SK-N-SH (cell line): ENCODE data around the gene SLC9A8. TPM values are rescaled to one million over a fixed set of nuclear protein-coding genes. Genes with fewer than 3 reads are reported as not detected.

Source experiments
- CTCF ChIA-PET: fragments of 300-600, 350-600 bp; formaldehyde crosslinking; extraction: SDS; loops from one replicate; lab custom pipeline; 2021; lab: Yijun Ruan, JAX
- POLR2A ChIA-PET: fragments of 350-600 bp; sonication (Branson Sonifier 250); formaldehyde crosslinking; extraction: SDS; loops from one replicate; lab custom pipeline; 2020; ENCODE audit warnings: antibody characterized with exemption, inconsistent platforms; lab: Yijun Ruan, JAX
- DNase-seq: peaks from one replicate; pipeline ENCODE4 v3.0.0; 2012
- H2AFZ ChIP-seq: fragments of 200-600 bp; sonication (generic); 2 replicates; pipeline ENCODE4 v1.8.1; 2016; ENCODE audit warnings: antibody characterized with exemption, mild to moderate bottlenecking, low read depth
- H3F3A ChIP-seq: fragments of 200-600 bp; sonication (generic); replicated peaks from 2 replicates; pipeline ENCODE3; 2016; ENCODE audit warnings: antibody characterized with exemption, mild to moderate bottlenecking; ENCODE audit not compliant: insufficient read depth
- H3K27ac ChIP-seq, 2 experiments: fragments of 200-500 bp in 1 of 2; fragments of 200-600 bp in 1 of 2; sonication (Bioruptor generic) in 1 of 2; sonication (generic), shearing (Covaris generic) in 1 of 2; 2 replicates each; pipeline versions ENCODE4 v1.5.1 to v1.6.1; 2014 to 2016; ENCODE audit warnings: low read depth in 2 of 2, inconsistent platforms in 1 of 2, low read length in 1 of 2, mild to moderate bottlenecking in 1 of 2, mixed read lengths in 1 of 2
- H3K27me3 ChIP-seq: fragments of 200-600 bp; sonication (generic), shearing (Covaris generic); 2 replicates; pipeline ENCODE4 v1.6.1; 2016; ENCODE audit warnings: mixed run types; ENCODE audit not compliant: insufficient read depth
- H3K36me3 ChIP-seq, 2 experiments: fragments of 200-500 bp in 1 of 2; fragments of 200-600 bp in 1 of 2; sonication (Bioruptor generic) in 1 of 2; sonication (generic) in 1 of 2; replicated peaks in 1 of 2; 2 replicates each; pipeline versions ENCODE3 to v1.5.1; 2014 to 2016; ENCODE audit warnings: low read length in 1 of 2, mild to moderate bottlenecking in 1 of 2; ENCODE audit not compliant: insufficient read depth in 2 of 2, control insufficient read depth in 1 of 2
- H3K4me1 ChIP-seq, 2 experiments: fragments of 200-500 bp in 1 of 2; fragments of 200-600 bp in 1 of 2; sonication (Bioruptor generic) in 1 of 2; sonication (generic), shearing (Covaris generic) in 1 of 2; 2 replicates each; pipeline versions ENCODE4 v1.5.1 to v1.6.1; 2014 to 2016; ENCODE audit warnings: low read depth in 1 of 2, low read length in 1 of 2, mixed run types in 1 of 2; ENCODE audit not compliant: insufficient read depth in 2 of 2, control insufficient read depth in 1 of 2
- H3K4me2 ChIP-seq: fragments of 200-600 bp; sonication (generic), shearing (Covaris generic); 2 replicates; pipeline ENCODE4 v1.6.1; 2017; ENCODE audit warnings: mixed run types
- H3K4me3 ChIP-seq, 2 experiments: fragments of 200-500 bp in 1 of 2; fragments of 200-600 bp in 1 of 2; sonication (Bioruptor generic) in 1 of 2; sonication (generic), shearing (Covaris generic) in 1 of 2; 2 replicates each; pipeline versions ENCODE4 v1.5.1 to v1.8.1; 2014 to 2016; ENCODE audit warnings: low read depth in 2 of 2, inconsistent platforms in 1 of 2, low read length in 1 of 2, mild to moderate bottlenecking in 1 of 2, mixed read lengths in 1 of 2, moderate library complexity in 1 of 2
- H3K79me2 ChIP-seq: fragments of 200-600 bp; sonication (generic); 2 replicates; pipeline ENCODE4 v1.8.1; 2017; ENCODE audit warnings: mild to moderate bottlenecking; ENCODE audit not compliant: insufficient read depth
- H3K9ac ChIP-seq: fragments of 200-600 bp; sonication (generic); 2 replicates; pipeline ENCODE4 v1.6.1; 2017; ENCODE audit warnings: mixed run types
- H3K9me2 ChIP-seq: fragments of 200-600 bp; sonication (generic); 2 replicates; pipeline ENCODE4 v1.6.1; 2017; ENCODE audit warnings: mixed run types
- H3K9me3 ChIP-seq: fragments of 200-600 bp; sonication (generic); 2 replicates; pipeline ENCODE4 v1.6.1; 2017; ENCODE audit warnings: mixed run types, mild to moderate bottlenecking, moderate library complexity
- H4K20me1 ChIP-seq: fragments of 200-600 bp; sonication (generic); 2 replicates; pipeline ENCODE4 v1.6.1; 2017; ENCODE audit warnings: mild to moderate bottlenecking, mixed run types; ENCODE audit not compliant: insufficient read depth
- CHD2 ChIP-seq: fragments of 150-350 bp; IDR thresholded peaks from 2 replicates; pipeline ENCODE4 v1.6.1; 2018; ENCODE audit warnings: low read length; ENCODE audit not compliant: partially characterized antibody
- EP300 ChIP-seq, 2 experiments: IDR thresholded peaks; 2 replicates each; pipeline versions ENCODE4 v1.4.0 to v1.6.1; 2012; ENCODE audit warnings: borderline replicate concordance in 1 of 2, low read depth in 1 of 2, low read length in 1 of 2
- EZH2phosphoT487 ChIP-seq: fragments of 200-600 bp; sonication (generic); IDR thresholded peaks from 2 replicates; pipeline ENCODE4 v1.6.1; 2017; ENCODE audit warnings: low read depth, mixed run types, mild to moderate bottlenecking, antibody characterized with exemption, moderate library complexity, borderline replicate concordance
- FOSL2 ChIP-seq: IDR thresholded peaks from 2 replicates; pipeline ENCODE4 v1.4.0; 2012; ENCODE audit warnings: low read depth, mild to moderate bottlenecking, moderate library complexity, borderline replicate concordance
- FOXM1 ChIP-seq: IDR thresholded peaks from 2 replicates; pipeline ENCODE4 v1.4.0; 2012; ENCODE audit warnings: low read depth, mild to moderate bottlenecking
- GATA2 ChIP-seq: sonication (generic); formaldehyde crosslinking; IDR thresholded peaks from 2 replicates; pipeline ENCODE4 v1.5.0; 2020; ENCODE audit warnings: mild to moderate bottlenecking, missing genetic modification reagents
- IRF3 ChIP-seq: fragments of 150-350 bp; IDR thresholded peaks from 2 replicates; pipeline ENCODE4 v1.6.1; 2016; ENCODE audit warnings: mild to moderate bottlenecking, low read depth, low read length
- MAX ChIP-seq: IDR thresholded peaks from 2 replicates; pipeline ENCODE4 v1.4.0; 2012; ENCODE audit warnings: low read depth
- MEF2A ChIP-seq: IDR thresholded peaks from 2 replicates; pipeline ENCODE4 v1.4.0; 2012; ENCODE audit warnings: low read depth, borderline replicate concordance
- PBX3 ChIP-seq: IDR thresholded peaks from 2 replicates; pipeline ENCODE4; 2012
- RCOR1 ChIP-seq: fragments of 150-350 bp; IDR thresholded peaks from 2 replicates; pipeline ENCODE4 v1.6.1; 2017; ENCODE audit warnings: antibody characterized with exemption, low read length
- REST ChIP-seq: IDR thresholded peaks from 2 replicates; pipeline ENCODE4 v1.6.1; 2012; ENCODE audit warnings: mild to moderate bottlenecking, low read depth, low read length, moderate library complexity
- RFX5 ChIP-seq: IDR thresholded peaks from 2 replicates; pipeline ENCODE4 v1.6.1; 2012; ENCODE audit warnings: mild to moderate bottlenecking, improper control_type of control experiment, low read length
- SMC3 ChIP-seq: IDR thresholded peaks from 2 replicates; pipeline ENCODE4 v1.6.1; 2012; ENCODE audit warnings: low read depth, low read length, improper control_type of control experiment
- TAF1 ChIP-seq: IDR thresholded peaks from 2 replicates; pipeline ENCODE4 v1.6.1; 2012; ENCODE audit warnings: low read depth, mild to moderate bottlenecking, low read length, moderate library complexity, borderline replicate concordance
- USF2 ChIP-seq: fragments of 150-350 bp; IDR thresholded peaks from 2 replicates; pipeline ENCODE4 v1.6.1; 2017; ENCODE audit warnings: antibody characterized with exemption, low read length, low read depth, borderline replicate concordance
- WGBS: methylation state at CpG from one replicate; pipeline ENCODE4 v1.1.6; 2017; ENCODE audit warnings: low lambda C conversion rate; 5-methylcytosine and 5-hydroxymethylcytosine counted together
- polyA plus RNA-seq, 3 experiments: library from polyadenylated mRNA; depleted of rRNA; stranded (reverse); fragments of >200 nt; gene quantifications; 2 replicates each; pipeline ENCODE4 v1.2.3, GENCODE V29; 2012

SLC9A8 gene
- polyA plus RNA-seq, 1 of the 3 experiments (the other 2 are of a cell fraction) = 3.4 TPM

GRCh38 chr20:49821870-49822331 is 9.3 kb downstream of the SLC9A8 start (continued):
- TF ChIP-seq REST (no peak), FOSL2 (no peak)

- Histone ChIP-seq H3F3A (no peaks in the 10 kb centered on the region), H3K79me2 (peaks cover 18% of the 10 kb centered on the region; the same call in 1 of the 2 replicates), H3K9me2 (no peaks in the 10 kb centered on the region), H3K4me1 (no peaks in the 10 kb centered on the region), H3K4me2 (no peak overlapping the region), H3K9me3 (no peaks in the 10 kb centered on the region), H3K27ac (no peak overlapping the region), H3K4me3 (no peak overlapping the region), H2AFZ (no peak overlapping the region), H3K36me3 (peaks cover 32 to 50% of the 10 kb centered on the region in 2 experiments), H4K20me1 (no peaks in the 10 kb centered on the region), H3K27me3 (no peaks in the 10 kb centered on the region)
- WGBS = 85% methylated on average over 2 of the region's 2 CpGs
- DNase-seq = no peak
- POLR2A ChIA-PET = no interaction called here
- CTCF ChIA-PET = interaction anchor here (1.6 to 3.3 kb wide), 2 partner anchors 10 to 23 kb away, joined by 4 to 10 read pairs; no protein-coding TSS in a partner anchor
- no peak for TF ChIP-seq CHD2
- TF ChIP-seq IRF3 = no peak
- TF ChIP-seq TAF1 = no peak
- TF ChIP-seq FOXM1 = no peak
- no peak for TF ChIP-seq PBX3
- TF ChIP-seq RCOR1 = no peak
- TF ChIP-seq MAX = no peak
- TF ChIP-seq GATA2 (CRISPR knock-in tag) = no peak
- no peak for TF ChIP-seq USF2
- no peak for TF ChIP-seq EZH2phosphoT487
- no peak for TF ChIP-seq RFX5
- TF ChIP-seq MEF2A = no peak
- TF ChIP-seq EP300 (IDR thresholded peaks at IDR 0.05; ENCODE audit: borderline replicate concordance in 1 of 2, low read depth in 1 of 2, low read length in 1 of 2) = no peak
- TF ChIP-seq SMC3 = no peak
- TF ChIP-seq, all 33 proteins: peak for 0
- H3K9ac ChIP-seq = no peak overlapping the region
These were observed 10.7 kb downstream of the SLC9A8 start for GRCh38 chr20:49823152-49823847.
